HL-60 (cell line): ENCODE data around the gene PPP1R11.

ENCODE experiments used
- DNase-seq, 2 experiments: peaks; one replicate each; pipeline ENCODE4 v3.0.0-alpha.2; 2010 to 2020; ENCODE audit warnings: low read depth in 1 of 2, low spot score in 1 of 2
- H3K27ac ChIP-seq: fragments of 250-450 bp; sonication (Bioruptor Pico); replicated peaks from 2 replicates; pipeline ENCODE4 v1.5.1; 2020; ENCODE audit warnings: mild to moderate bottlenecking, moderate library complexity
- H3K27me3 ChIP-seq: fragments of 250-450 bp; sonication (Bioruptor Pico); 2 replicates; pipeline ENCODE4 v1.5.1; 2021; ENCODE audit warnings: mild to moderate bottlenecking, moderate library complexity; ENCODE audit not compliant: insufficient read depth, poor library complexity, severe bottlenecking
- H3K4me3 ChIP-seq: replicated peaks from 2 replicates; pipeline ENCODE4 v1.5.1; 2011; ENCODE audit warnings: mild to moderate bottlenecking, control low read depth, low read length; ENCODE audit not compliant: insufficient read depth
- CTCF ChIP-seq: IDR thresholded peaks from one replicate; pipeline ENCODE4 v1.5.1; 2011; ENCODE audit warnings: low read length, control low read depth, inconsistent platforms; ENCODE audit not compliant: insufficient read depth
- GABPA ChIP-seq: IDR thresholded peaks from 2 replicates; pipeline ENCODE4 v1.6.1; 2012; ENCODE audit warnings: low read depth
- POLR2AphosphoS5 ChIP-seq: IDR thresholded peaks from 2 replicates; pipeline ENCODE4 v1.6.1; 2012; ENCODE audit warnings: low read depth
- REST ChIP-seq: IDR thresholded peaks from 2 replicates; pipeline ENCODE4 v1.6.1; 2012; ENCODE audit warnings: low read depth; ENCODE audit not compliant: insufficient replicate concordance
- SPI1 ChIP-seq: IDR thresholded peaks from 2 replicates; pipeline ENCODE4 v1.6.1; 2012; ENCODE audit warnings: low read depth, mild to moderate bottlenecking, borderline replicate concordance

PPP1R11 gene

GRCh38 chr6:30061858-30062458 lies 5.0 kb upstream of the PPP1R11 start:
- Histone ChIP-seq H3K4me3 (peak overlapping the region; percentile 70), H3K27ac (peak overlapping the region; percentile 89), H3K27me3 (no peaks in the 10 kb centered on the region)
- DNase-seq, result peak in 1 of 2 experiments; percentile 54
- no peak for TF ChIP-seq CTCF
- TF ChIP-seq SPI1, result no peak

- no peaks in the 10 kb centered on the region for H3K27me3 ChIP-seq
- no peak overlapping the region for H3K27ac ChIP-seq
- peak overlapping the region; percentile 70; the same call in 1 of the 2 replicates for H3K4me3 ChIP-seq
- TF ChIP-seq CTCF, result no peak
- no peak for TF ChIP-seq POLR2AphosphoS5
- no peak for TF ChIP-seq GABPA
- no peak for TF ChIP-seq REST
- no peak for TF ChIP-seq SPI1
- no peak for DNase-seq
These were observed 4.4 kb upstream of the PPP1R11 start for GRCh38 chr6:30062471-30063178.

GRCh38 chr6:30063315-30063714 lies 3.7 kb upstream of the PPP1R11 start:
- Histone ChIP-seq H3K4me3 (no peak overlapping the region), H3K27me3 (no peaks in the 10 kb centered on the region), H3K27ac (no peak overlapping the region)
- TF ChIP-seq REST, result no peak
- no peak for TF ChIP-seq GABPA
- no peak for TF ChIP-seq SPI1
- no peak for TF ChIP-seq CTCF
- no peak for TF ChIP-seq POLR2AphosphoS5
- DNase-seq, result no peak

- no peak for TF ChIP-seq REST
- TF ChIP-seq GABPA, result no peak
- TF ChIP-seq SPI1, result no peak
- no peak for TF ChIP-seq CTCF
- no peak for TF ChIP-seq POLR2AphosphoS5
- Histone ChIP-seq H3K27ac (peak overlapping the region; percentile 74), H3K4me3 (peak overlapping the region; percentile 42), H3K27me3 (no peaks in the 10 kb centered on the region)
- no peak for DNase-seq
These were observed 916 bp upstream of the PPP1R11 start for GRCh38 chr6:30066082-30066481.
